ENCODE measurements around the gene GLP1R. TPM values are rescaled to one million over a fixed set of nuclear protein-coding genes. Genes with fewer than 3 reads are reported as not detected.

GLP1R gene
- total RNA-seq, 1 experiment from 2014 or later, result 0.85 TPM

DNA sequence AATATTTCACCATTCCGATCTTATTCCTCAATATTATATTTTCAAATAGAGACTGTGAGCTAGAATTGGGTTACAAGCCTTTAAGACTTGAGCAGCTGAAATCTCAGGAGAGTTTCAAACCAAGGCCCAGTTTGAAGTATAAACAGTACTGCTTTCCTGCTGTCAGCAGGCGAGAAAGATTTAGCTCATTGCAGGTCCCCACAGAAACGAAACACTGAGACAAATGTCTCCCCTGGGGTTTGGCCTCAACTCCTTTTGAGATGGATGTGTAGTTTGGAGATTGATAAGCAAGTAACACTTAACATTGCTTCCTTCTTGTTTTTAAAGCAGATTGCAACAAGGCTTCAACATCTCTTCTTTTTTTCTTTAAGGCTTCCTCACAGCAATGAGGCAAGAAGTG is 22.4 kb upstream of the GLP1R start:
- H2AK5ac ChIP-seq (ENCODE audit: insufficient read length, low read length), result no peak overlapping the region
- no peak overlapping the region for H2BK15ac ChIP-seq (ENCODE audit: low read depth, low read length)
- H4K5ac ChIP-seq (ENCODE audit: insufficient read length, low read depth, low read length), result no peak overlapping the region
- H3K9me3 ChIP-seq (ENCODE audit: control insufficient read depth, low read depth, low read length), result no peaks in the 10 kb centered on the region
- WGBS (ENCODE audit: extremely low coverage, insufficient read length, low lambda C conversion rate), result no CpG with 5 or more reads among the region's 3 CpGs
- Mint-ChIP-seq H3K27ac (no peak overlapping the region), H3K36me3 (ENCODE audit: insufficient read depth in 1 of 3, low read depth in 3 of 3) (no peaks in the 10 kb centered on the region), H3K27me3 (ENCODE audit: low read depth) (peaks cover 14% of the 10 kb centered on the region), H3K4me1 (peaks cover 6 to 13% of the 10 kb centered on the region in 2 experiments), H3K9me3 (no peaks in the 10 kb centered on the region), H3K4me3 (no peak overlapping the region)
- H3K4me2 ChIP-seq (ENCODE audit: insufficient read depth, insufficient read length, low read length), result no peak overlapping the region
- H3K79me1 ChIP-seq (ENCODE audit: insufficient read depth, low read depth, low read length, poor library complexity, severe bottlenecking), result no peaks in the 10 kb centered on the region
- no peak overlapping the region for H2BK12ac ChIP-seq (ENCODE audit: insufficient read length, low read depth, low read length)
- H4K91ac ChIP-seq (ENCODE audit: insufficient read length, low read depth, low read length), result no peak overlapping the region
- no peak overlapping the region for H2BK5ac ChIP-seq (ENCODE audit: insufficient read length, low read length)
- TF ChIP-seq, protein P1, sequence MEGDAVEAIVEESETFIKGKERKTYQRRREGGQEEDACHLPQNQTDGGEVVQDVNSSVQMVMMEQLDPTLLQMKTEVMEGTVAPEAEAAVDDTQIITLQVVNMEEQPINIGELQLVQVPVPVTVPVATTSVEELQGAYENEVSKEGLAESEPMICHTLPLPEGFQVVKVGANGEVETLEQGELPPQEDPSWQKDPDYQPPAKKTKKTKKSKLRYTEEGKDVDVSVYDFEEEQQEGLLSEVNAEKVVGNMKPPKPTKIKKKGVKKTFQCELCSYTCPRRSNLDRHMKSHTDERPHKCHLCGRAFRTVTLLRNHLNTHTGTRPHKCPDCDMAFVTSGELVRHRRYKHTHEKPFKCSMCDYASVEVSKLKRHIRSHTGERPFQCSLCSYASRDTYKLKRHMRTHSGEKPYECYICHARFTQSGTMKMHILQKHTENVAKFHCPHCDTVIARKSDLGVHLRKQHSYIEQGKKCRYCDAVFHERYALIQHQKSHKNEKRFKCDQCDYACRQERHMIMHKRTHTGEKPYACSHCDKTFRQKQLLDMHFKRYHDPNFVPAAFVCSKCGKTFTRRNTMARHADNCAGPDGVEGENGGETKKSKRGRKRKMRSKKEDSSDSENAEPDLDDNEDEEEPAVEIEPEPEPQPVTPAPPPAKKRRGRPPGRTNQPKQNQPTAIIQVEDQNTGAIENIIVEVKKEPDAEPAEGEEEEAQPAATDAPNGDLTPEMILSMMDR (conservative IDR thresholded peaks at IDR 0.05), result no peak
- H3K4ac ChIP-seq (ENCODE audit: low read depth, low read length), result no peak overlapping the region
- no peak overlapping the region for H3K56ac ChIP-seq (ENCODE audit: insufficient read length, low read depth, low read length)
- no peak overlapping the region for H2BK120ac ChIP-seq (ENCODE audit: low read depth, low read length, poor library complexity, severe bottlenecking)
- H4K20me1 ChIP-seq (ENCODE audit: control insufficient read depth, insufficient read depth, insufficient read length), result no peaks in the 10 kb centered on the region
- H3K27ac ChIP-seq (ENCODE audit: insufficient read length, low read depth, low read length), result no peak overlapping the region
- H3K23me2 ChIP-seq (ENCODE audit: insufficient read length, low read depth, low read length, poor library complexity, severe bottlenecking), result no peaks in the 10 kb centered on the region
- no peak overlapping the region for H4K8ac ChIP-seq (replicated peaks; ENCODE audit: insufficient read length, low read depth, low read length)
- H3K27me3 ChIP-seq (ENCODE audit: insufficient read depth, low read length), result no peaks in the 10 kb centered on the region
- no peak overlapping the region for H2AFZ ChIP-seq (ENCODE audit: low read length)
- no peak overlapping the region for H3T11ph ChIP-seq (ENCODE audit: low read length)
- no peak overlapping the region for H3K18ac ChIP-seq (ENCODE audit: insufficient read length, low read depth, low read length)
- H3K79me2 ChIP-seq (ENCODE audit: insufficient read depth, low read length), result no peaks in the 10 kb centered on the region
- no peak overlapping the region for H2BK20ac ChIP-seq (ENCODE audit: low read depth, low read length, poor library complexity, severe bottlenecking)
- no peak overlapping the region for H3K23ac ChIP-seq (ENCODE audit: insufficient read length, low read depth, low read length)
- DNase-seq, result no peak
- H3K9ac ChIP-seq (ENCODE audit: extremely low read depth, insufficient read length, low read length), result no peak overlapping the region
- H3K14ac ChIP-seq (ENCODE audit: insufficient read depth, low read length), result no peak overlapping the region
- H3K4me1 ChIP-seq (ENCODE audit: insufficient read depth, low read length), result no peaks in the 10 kb centered on the region
